Measurements from ENCODE around the gene CCDC28A. TPM values are rescaled to one million over a fixed set of nuclear protein-coding genes. Genes with fewer than 3 reads are reported as not detected.

Gene CCDC28A
- total RNA-seq, 1 donor from 2014 or later, result 14.0 TPM

DNA sequence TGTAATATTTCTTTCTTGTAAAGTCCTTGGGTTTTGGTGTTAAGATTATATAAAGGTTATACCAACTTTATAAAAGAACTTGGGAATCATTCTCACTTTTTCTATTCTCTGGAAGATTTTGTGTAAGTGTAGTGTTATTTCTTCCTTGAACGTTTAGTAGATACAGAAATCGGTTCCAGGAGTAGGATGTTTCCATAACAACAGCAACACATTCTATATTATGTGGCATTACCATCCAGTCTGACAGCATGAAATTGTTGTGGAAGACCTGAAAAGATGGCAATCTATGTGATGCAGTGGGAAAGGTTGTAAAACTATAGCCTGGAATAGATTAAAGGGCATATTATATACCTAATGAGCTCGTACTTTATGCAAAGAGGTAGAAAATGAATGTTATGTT, 36.1 kb downstream of the CCDC28A start:
- TF ChIP-seq, protein P1, sequence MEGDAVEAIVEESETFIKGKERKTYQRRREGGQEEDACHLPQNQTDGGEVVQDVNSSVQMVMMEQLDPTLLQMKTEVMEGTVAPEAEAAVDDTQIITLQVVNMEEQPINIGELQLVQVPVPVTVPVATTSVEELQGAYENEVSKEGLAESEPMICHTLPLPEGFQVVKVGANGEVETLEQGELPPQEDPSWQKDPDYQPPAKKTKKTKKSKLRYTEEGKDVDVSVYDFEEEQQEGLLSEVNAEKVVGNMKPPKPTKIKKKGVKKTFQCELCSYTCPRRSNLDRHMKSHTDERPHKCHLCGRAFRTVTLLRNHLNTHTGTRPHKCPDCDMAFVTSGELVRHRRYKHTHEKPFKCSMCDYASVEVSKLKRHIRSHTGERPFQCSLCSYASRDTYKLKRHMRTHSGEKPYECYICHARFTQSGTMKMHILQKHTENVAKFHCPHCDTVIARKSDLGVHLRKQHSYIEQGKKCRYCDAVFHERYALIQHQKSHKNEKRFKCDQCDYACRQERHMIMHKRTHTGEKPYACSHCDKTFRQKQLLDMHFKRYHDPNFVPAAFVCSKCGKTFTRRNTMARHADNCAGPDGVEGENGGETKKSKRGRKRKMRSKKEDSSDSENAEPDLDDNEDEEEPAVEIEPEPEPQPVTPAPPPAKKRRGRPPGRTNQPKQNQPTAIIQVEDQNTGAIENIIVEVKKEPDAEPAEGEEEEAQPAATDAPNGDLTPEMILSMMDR (IDR thresholded peaks at IDR 0.05), result no peak
- H3K27me3 Mint-ChIP-seq, result no peaks in the 10 kb centered on the region
- ChIA-PET CTCF (interaction anchor here (0.9 kb wide), 1 partner anchor 555 kb away, joined by 3 read pairs; no protein-coding TSS in a partner anchor), POLR2A (no interaction called here)
- no peaks in the 10 kb centered on the region for H3K9me3 Mint-ChIP-seq
- H3K27ac Mint-ChIP-seq, result no peak overlapping the region
- no peak for DNase-seq
- H3K4me3 Mint-ChIP-seq, result no peak overlapping the region
- peaks cover 12% of the 10 kb centered on the region for H3K4me1 Mint-ChIP-seq
- H3K36me3 Mint-ChIP-seq (ENCODE audit: low read depth), result no peaks in the 10 kb centered on the region
- intact Hi-C loops (cut with micrococcal nuclease), result no loop called here
- no peak for ATAC-seq (ENCODE audit: low read depth)

DNA sequence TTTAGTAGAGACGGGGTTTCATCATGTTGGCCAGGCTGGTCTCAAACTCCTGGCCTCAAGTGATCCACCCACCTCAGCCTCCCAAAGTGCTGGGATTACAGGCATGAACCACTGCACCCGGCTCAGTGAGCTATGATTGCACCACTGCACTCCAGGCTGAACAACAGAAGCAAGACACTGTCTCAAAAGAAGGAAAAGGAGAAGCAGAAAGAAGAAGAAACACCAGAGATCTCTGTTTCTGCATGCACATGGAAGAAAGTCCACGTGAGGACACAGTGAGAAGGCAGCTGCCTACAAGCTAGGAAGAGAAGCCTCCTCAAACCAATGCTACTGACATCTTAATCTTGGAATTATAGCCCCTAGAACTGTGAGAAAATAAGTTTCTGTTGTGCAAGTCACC, 38.3 kb downstream of the CCDC28A start:
- ChIA-PET POLR2A (no interaction called here), CTCF (interaction anchor here (1.5 kb wide), 1 partner anchor 553 kb away, joined by 5 read pairs; no protein-coding TSS in a partner anchor)
- Mint-ChIP-seq H3K27ac (no peak overlapping the region), H3K4me3 (no peak overlapping the region), H3K9me3 (no peaks in the 10 kb centered on the region), H3K36me3 (ENCODE audit: low read depth) (no peaks in the 10 kb centered on the region), H3K27me3 (no peaks in the 10 kb centered on the region), H3K4me1 (peaks cover 13% of the 10 kb centered on the region)
- intact Hi-C loops (cut with micrococcal nuclease), result no loop called here
- DNase-seq (no peak), ATAC-seq (ENCODE audit: low read depth) (no peak)
- TF ChIP-seq, protein P1 (IDR thresholded peaks at IDR 0.05), result no peak

DNA sequence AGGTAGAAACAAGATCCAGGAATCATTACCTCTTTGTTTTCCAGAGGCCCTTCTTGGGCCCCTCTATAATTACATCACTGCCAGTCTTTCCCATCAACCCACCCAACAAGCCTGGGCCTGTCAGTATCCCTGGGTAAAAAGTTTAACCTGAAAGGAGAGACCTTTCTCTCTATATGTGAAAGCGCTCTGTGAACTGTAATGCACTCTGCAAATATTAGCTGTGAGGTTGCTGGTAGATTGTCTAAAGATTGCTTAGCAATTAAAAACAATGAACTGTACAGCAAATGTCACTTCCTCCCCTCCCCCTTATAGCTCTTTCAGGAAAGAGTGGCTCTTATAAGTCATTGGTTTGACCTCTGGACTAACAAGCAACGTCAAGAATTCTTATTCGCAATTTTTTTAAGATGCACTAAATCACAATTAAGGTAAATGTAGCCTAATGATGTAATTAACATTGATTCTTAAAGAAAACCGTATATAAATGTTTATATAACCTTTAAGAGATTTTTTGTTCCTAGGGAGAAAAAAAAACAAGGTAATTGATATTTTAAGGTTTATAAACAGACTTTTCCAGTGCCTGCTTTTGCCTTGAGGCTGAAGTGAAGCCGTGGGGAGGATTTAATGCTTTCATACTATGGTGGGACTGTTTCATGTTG, 40.7 kb downstream of the CCDC28A start:
- DNase-seq, result no peak
- no peaks in the 10 kb centered on the region for H3K27me3 Mint-ChIP-seq
- no peak for ATAC-seq (ENCODE audit: low read depth)
- no peak overlapping the region for H3K4me3 Mint-ChIP-seq
- H3K9me3 Mint-ChIP-seq, result no peaks in the 10 kb centered on the region
- peaks cover 24% of the 10 kb centered on the region for H3K4me1 Mint-ChIP-seq
- ChIA-PET CTCF (interaction anchor here (2.4 to 5.3 kb wide), 4 partner anchors 172 to 550 kb away, joined by 18 to 36 read pairs (median 27); partner anchors contain the start of gene REPS1), POLR2A (interaction anchor here (0.6 kb wide), 1 partner anchor 34 kb away, joined by 3 read pairs; no protein-coding TSS in a partner anchor)
- intact Hi-C loops (cut with micrococcal nuclease), result no loop called here
- TF ChIP-seq, protein P1 (IDR thresholded peaks at IDR 0.05), result no peak
- no peak overlapping the region for H3K27ac Mint-ChIP-seq
- no peaks in the 10 kb centered on the region for H3K36me3 Mint-ChIP-seq (ENCODE audit: low read depth)

DNA sequence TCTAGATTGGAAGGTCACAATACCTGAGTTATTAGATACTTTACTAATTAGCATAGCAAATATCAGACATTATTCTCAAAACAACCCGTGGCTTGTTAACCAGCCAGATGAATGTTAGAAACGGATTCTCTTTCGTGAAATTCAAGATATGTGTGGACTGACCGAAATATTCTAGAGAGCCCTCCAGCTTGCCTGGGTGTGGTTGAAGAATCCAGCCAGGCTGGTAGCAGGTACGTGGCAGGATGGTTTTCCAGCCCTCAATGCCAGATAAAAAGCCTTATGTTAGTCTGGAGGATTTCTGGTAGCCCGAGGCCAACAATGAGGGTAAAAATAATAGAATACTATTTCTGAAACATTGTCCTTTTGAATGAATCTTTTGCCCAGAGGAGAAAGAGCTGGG, 41.7 kb downstream of the CCDC28A start:
- intact Hi-C loops (cut with micrococcal nuclease), result loop anchor here (5.0 kb wide), 2 partner anchors 97 to 317 kb away; no protein-coding TSS in a partner anchor
- no peaks in the 10 kb centered on the region for H3K9me3 Mint-ChIP-seq
- TF ChIP-seq, protein P1 (IDR thresholded peaks at IDR 0.05), result no peak
- ChIA-PET POLR2A (interaction anchor here (0.6 kb wide), 1 partner anchor 35 kb away, joined by 3 read pairs; no protein-coding TSS in a partner anchor), CTCF (interaction anchor here (1.5 to 5.3 kb wide), 6 partner anchors 171 to 554 kb away, joined by 6 to 36 read pairs (median 22); partner anchors contain the start of gene REPS1)
- H3K36me3 Mint-ChIP-seq (ENCODE audit: low read depth), result no peaks in the 10 kb centered on the region
- DNase-seq, result no peak
- no peak for ATAC-seq (ENCODE audit: low read depth)
- no peak overlapping the region for H3K27ac Mint-ChIP-seq
- no peak overlapping the region for H3K4me3 Mint-ChIP-seq
- no peaks in the 10 kb centered on the region for H3K27me3 Mint-ChIP-seq
- peaks cover 30% of the 10 kb centered on the region for H3K4me1 Mint-ChIP-seq

DNA sequence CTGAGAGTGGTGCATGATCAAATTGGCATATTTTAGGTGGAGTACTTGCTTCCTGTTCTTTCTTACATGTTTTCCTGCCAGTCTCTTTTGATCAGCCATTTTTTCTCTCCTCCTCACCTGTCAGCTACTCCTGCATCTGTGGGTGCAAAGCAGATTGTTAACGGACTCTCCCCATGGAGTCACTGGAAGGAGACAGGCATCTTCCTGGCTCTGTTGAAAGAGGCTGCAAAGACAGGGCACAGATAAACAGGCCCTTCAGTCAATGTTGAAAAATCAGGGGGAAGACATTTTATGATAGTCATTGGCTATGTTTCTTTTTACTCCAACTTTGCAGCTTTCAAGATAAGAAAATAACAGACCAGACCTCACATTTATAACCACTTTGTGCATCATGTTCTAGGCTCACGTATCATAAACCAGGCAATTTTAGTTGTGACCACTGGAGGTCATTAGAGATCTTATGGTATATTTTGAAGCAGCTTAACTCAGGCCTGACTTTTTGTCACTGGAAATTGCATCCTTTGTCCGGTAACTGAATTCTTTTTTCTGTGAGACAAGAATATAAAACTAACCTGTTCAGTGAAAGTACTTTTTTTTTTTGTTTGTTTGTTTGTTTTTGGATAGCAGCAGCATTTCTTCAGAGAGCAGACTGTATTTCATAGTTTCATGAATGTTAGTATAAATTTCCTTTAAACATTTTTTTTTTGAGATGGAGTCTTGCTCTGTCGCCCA, 42.4 kb downstream of the CCDC28A start:
- TF ChIP-seq, protein P1 (IDR thresholded peaks at IDR 0.05), result no peak
- POLR2A ChIA-PET, result interaction anchor here (0.6 to 1.4 kb wide), 5 partner anchors 172 to 548 kb away, joined by 3 to 5 read pairs (median 3); partner anchors contain the start of gene REPS1
- H3K9me3 Mint-ChIP-seq, result no peaks in the 10 kb centered on the region
- H3K4me1 Mint-ChIP-seq, result peaks cover 32% of the 10 kb centered on the region
- CTCF ChIA-PET, result interaction anchor here (0.7 to 5.3 kb wide), 15 partner anchors 9 to 559 kb away, joined by 3 to 36 read pairs (median 4); partner anchors contain the start of genes CITED2 and REPS1
- DNase-seq (no peak), ATAC-seq (ENCODE audit: low read depth) (peak; percentile 59)
- intact Hi-C loops (cut with micrococcal nuclease), result loop anchor here (1.0 to 5.0 kb wide), 7 partner anchors 96 to 548 kb away; partner anchors contain the start of gene REPS1
- H3K36me3 Mint-ChIP-seq (ENCODE audit: low read depth), result no peaks in the 10 kb centered on the region
- H3K27ac Mint-ChIP-seq, result peak overlapping the region; percentile 43
- H3K27me3 Mint-ChIP-seq, result no peaks in the 10 kb centered on the region
- H3K4me3 Mint-ChIP-seq, result no peak overlapping the region
